ENCODE data around the gene OR6K2.
"Not testable (repeated sequence)": the region's sequence is repeated elsewhere in the genome, so short reads cannot be mapped to it uniquely, and the experiment has no call there.

OR6K2 gene

DNA sequence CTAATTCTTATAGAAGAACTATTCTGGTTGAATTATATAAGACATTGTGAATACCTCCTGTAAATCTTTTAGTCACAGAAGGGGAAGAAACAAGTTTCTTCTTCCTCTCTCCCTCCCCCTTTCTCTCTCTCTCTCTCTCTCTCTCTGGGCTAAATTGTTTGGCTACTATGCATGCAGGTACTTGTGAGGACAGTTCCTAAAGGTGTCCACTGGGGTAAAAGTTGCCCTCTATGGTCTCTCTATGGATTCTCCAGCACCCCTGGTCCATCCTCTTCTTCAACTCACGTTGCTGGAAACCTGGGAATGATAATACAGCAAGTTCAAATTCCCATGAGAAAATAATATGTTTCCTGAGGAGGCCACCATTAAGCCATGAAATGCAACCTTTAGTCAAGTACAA lies 14.3 kb upstream of the OR6K2 start:
- Histone ChIP-seq H3K36me3 (ENCODE audit: control insufficient read depth, insufficient read depth, low read length) (no peaks in the 10 kb centered on the region), H3K4me1 (ENCODE audit: control insufficient read depth, insufficient read depth, low read length) (no peaks in the 10 kb centered on the region), H3K4me3 (ENCODE audit: low read length) (no peak overlapping the region), H3K27ac (ENCODE audit: low read length) (no peak overlapping the region), H3K27me3 (ENCODE audit: control insufficient read depth, insufficient read depth, low read length) (no peaks in the 10 kb centered on the region), H3K9me3 (ENCODE audit: control insufficient read depth, insufficient read depth, low read length) (no peaks in the 10 kb centered on the region)
- no peak for DNase-seq (ENCODE audit: low read depth, low spot score)
- WGBS (ENCODE audit: insufficient coverage, insufficient read length) = no CpG with 5 or more reads among the region's 1 CpG

DNA sequence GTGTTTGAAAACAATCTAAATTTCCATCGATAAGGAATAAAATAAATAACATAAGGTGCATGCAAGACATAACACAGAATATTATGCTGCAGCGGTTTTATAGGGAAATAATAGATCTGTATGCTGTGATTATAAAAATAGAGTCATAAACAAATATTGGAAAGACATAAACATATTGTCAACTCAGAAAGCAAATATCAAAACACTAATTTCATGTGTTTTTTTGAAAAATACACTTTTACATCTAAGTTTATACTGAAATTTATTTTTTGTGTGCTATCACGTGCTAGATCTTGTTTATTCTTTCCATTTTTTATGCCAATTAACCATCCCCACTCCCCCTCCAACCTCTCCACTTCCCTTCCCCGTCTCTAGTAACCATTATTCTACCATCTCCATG lies 10.6 kb upstream of the OR6K2 start:
- no peaks in the 10 kb centered on the region for H3K27me3 ChIP-seq (ENCODE audit: control insufficient read depth, insufficient read depth, low read length)
- 100% methylated on average over 1 of the region's 4 CpGs for WGBS (ENCODE audit: insufficient coverage, insufficient read length)
- H3K9me3 ChIP-seq (ENCODE audit: control insufficient read depth, insufficient read depth, low read length) = no peaks in the 10 kb centered on the region
- no peak overlapping the region for H3K27ac ChIP-seq (ENCODE audit: low read length)
- no peaks in the 10 kb centered on the region for H3K4me1 ChIP-seq (ENCODE audit: control insufficient read depth, insufficient read depth, low read length)
- no peaks in the 10 kb centered on the region for H3K36me3 ChIP-seq (ENCODE audit: control insufficient read depth, insufficient read depth, low read length)
- H3K4me3 ChIP-seq (ENCODE audit: low read length) = no peak overlapping the region
- DNase-seq (ENCODE audit: low read depth, low spot score) = no peak

DNA sequence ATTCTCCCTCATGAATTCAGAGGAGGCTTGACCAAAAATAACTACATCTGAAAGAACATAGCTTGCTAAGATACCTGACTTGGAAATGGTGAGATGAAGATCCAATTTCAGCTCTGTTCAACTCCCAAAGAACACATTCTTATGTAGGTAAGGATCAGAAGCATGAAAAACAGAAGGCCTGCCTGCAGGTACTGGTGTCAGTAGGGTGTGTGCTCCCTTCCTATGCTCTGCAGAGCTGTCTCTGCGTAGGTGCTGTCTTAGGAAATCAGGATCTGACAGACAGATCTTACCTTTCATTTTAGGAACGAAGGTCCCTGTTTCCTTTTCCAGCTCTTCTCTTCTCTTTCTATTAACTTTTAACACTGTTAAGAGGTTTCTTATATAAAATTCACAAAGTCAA lies 5.6 kb upstream of the OR6K2 start:
- no peak overlapping the region for H3K4me3 ChIP-seq (ENCODE audit: low read length)
- H3K27me3 ChIP-seq (ENCODE audit: control insufficient read depth, insufficient read depth, low read length) = no peaks in the 10 kb centered on the region
- H3K36me3 ChIP-seq (ENCODE audit: control insufficient read depth, insufficient read depth, low read length) = no peaks in the 10 kb centered on the region
- no peaks in the 10 kb centered on the region for H3K9me3 ChIP-seq (ENCODE audit: control insufficient read depth, insufficient read depth, low read length)
- DNase-seq (ENCODE audit: low read depth, low spot score) = no peak
- WGBS (ENCODE audit: insufficient coverage, insufficient read length) = no CpG with 5 or more reads among the region's 2 CpGs
- H3K4me1 ChIP-seq (ENCODE audit: control insufficient read depth, insufficient read depth, low read length) = no peaks in the 10 kb centered on the region
- no peak overlapping the region for H3K27ac ChIP-seq (ENCODE audit: low read length)

DNA sequence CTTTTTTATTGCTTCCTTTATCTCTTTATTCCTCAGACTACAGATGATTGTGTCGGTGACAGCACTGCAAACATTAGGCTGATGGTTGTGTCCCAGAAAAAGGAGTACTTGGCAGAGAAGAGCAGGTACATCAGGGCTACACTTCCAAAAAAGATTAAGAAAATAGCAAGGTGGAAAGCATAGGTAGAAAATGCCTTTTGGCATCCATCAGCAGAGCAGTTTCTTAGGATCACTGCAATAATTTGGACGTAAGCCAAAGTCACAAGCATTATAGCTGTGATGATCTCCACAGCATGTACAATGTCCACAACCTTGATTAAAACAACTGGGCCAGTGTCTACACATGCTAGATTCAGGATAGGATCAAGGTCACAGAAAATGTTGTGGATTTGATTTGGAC lies 5.9 kb downstream of the OR6K2 start:
- no peaks in the 10 kb centered on the region for H3K36me3 ChIP-seq (ENCODE audit: control insufficient read depth, insufficient read depth, low read length)
- no peak overlapping the region for H3K27ac ChIP-seq (ENCODE audit: low read length)
- no peaks in the 10 kb centered on the region for H3K4me1 ChIP-seq (ENCODE audit: control insufficient read depth, insufficient read depth, low read length)
- H3K4me3 ChIP-seq (ENCODE audit: low read length) = no peak overlapping the region
- no peaks in the 10 kb centered on the region for H3K27me3 ChIP-seq (ENCODE audit: control insufficient read depth, insufficient read depth, low read length)
- no peak for DNase-seq (ENCODE audit: low read depth, low spot score)
- H3K9me3 ChIP-seq (ENCODE audit: control insufficient read depth, insufficient read depth, low read length) = no peaks in the 10 kb centered on the region
- WGBS (ENCODE audit: insufficient coverage, insufficient read length) = no CpG with 5 or more reads among the region's 2 CpGs

DNA sequence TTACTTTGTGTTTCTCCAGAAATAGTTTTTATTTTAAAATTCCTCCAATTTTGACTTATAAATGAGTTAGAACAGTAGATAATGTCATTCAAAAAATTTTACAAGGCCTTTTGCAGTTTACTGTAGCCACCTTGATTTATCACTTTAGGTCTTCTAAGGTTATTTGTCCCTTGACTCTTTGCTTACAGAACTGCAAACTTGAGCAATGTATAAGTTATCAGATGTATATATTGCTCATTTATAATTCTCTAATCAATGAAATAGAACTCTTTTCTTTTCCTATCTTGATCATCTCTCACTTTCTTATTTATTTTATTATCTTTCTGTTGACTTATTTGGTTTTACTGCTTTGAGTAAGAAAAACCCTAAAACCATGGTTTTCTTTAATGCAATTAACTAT lies 8.1 kb downstream of the OR6K2 start:
- no peaks in the 10 kb centered on the region for H3K36me3 ChIP-seq (ENCODE audit: control insufficient read depth, insufficient read depth, low read length)
- no peaks in the 10 kb centered on the region for H3K27me3 ChIP-seq (ENCODE audit: control insufficient read depth, insufficient read depth, low read length)
- no peaks in the 10 kb centered on the region for H3K9me3 ChIP-seq (ENCODE audit: control insufficient read depth, insufficient read depth, low read length)
- no peak for DNase-seq (ENCODE audit: low read depth, low spot score)
- no peaks in the 10 kb centered on the region for H3K4me1 ChIP-seq (ENCODE audit: control insufficient read depth, insufficient read depth, low read length)
- no peak overlapping the region for H3K4me3 ChIP-seq (ENCODE audit: low read length)
- H3K27ac ChIP-seq (ENCODE audit: low read length) = no peak overlapping the region

DNA sequence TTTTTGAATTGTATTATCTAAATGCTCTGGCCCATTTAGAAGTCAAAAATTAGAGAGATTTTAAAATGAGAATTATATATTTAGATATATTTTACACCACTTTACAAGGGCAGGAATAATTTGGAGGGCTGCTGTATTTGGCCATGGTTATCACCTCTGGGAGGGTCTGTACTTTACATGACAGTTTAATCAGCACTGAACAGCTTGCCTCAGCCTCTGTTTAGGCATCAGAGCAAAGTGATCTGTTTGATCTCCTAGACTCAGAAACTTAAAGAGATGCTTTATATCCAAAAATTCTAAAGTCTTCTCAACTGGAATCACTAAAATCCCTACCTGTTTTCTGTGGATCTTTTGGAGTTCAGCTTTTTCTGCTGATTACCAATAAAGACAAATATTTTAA lies 8.5 kb downstream of the OR6K2 start:
- Histone ChIP-seq H3K4me3 (ENCODE audit: low read length) (no peak overlapping the region), H3K9me3 (ENCODE audit: control insufficient read depth, insufficient read depth, low read length) (no peaks in the 10 kb centered on the region), H3K4me1 (ENCODE audit: control insufficient read depth, insufficient read depth, low read length) (no peaks in the 10 kb centered on the region), H3K27me3 (ENCODE audit: control insufficient read depth, insufficient read depth, low read length) (no peaks in the 10 kb centered on the region), H3K27ac (ENCODE audit: low read length) (no peak overlapping the region), H3K36me3 (ENCODE audit: control insufficient read depth, insufficient read depth, low read length) (no peaks in the 10 kb centered on the region)
- DNase-seq (ENCODE audit: low read depth, low spot score) = no peak

DNA sequence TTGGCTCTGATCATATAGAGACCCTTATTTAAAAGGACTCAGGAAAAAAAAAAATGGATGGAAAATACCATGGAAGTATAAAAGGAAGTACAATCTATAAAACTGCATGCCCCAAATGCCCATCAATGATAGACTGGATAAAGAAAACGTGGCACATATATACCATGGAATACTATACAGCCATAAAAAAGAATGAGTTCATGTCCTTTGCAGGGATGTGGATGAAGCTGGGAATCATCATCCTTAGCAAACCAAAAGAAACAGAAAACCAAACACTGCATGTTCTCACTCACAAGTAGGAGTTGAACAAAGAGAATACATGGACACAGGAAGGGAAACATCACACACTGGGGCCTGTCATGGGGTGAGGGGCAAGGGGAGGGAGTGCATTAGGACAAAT lies 9.3 kb downstream of the OR6K2 start:
- not testable (repeated sequence) for H3K36me3 ChIP-seq (ENCODE audit: control insufficient read depth, insufficient read depth, low read length); DNase-seq (ENCODE audit: low read depth, low spot score)
- WGBS (ENCODE audit: insufficient coverage, insufficient read length) = no CpG with 5 or more reads among the region's 1 CpG

DNA sequence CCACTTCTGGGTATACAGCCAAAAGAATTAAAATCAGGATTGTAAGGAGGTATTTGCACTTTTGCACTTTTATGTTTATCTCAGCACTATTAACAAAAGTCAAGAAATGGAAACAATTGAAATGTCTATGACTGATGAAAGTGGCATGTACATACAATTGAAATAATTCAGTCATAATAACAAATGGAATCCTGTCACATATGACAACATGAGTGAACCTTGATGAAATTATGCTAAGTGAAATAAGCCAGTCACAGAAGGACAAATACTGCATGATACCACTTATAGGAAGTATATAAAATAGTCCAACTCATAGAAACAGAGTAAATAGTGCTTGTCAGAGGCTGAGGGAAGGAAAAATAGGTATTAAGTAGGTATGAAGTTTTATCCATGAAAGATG lies 10.6 kb downstream of the OR6K2 start:
- Histone ChIP-seq H3K36me3 (ENCODE audit: control insufficient read depth, insufficient read depth, low read length) (no peaks in the 10 kb centered on the region), H3K27ac (ENCODE audit: low read length) (no peak overlapping the region), H3K4me3 (ENCODE audit: low read length) (no peak overlapping the region), H3K27me3 (ENCODE audit: control insufficient read depth, insufficient read depth, low read length) (no peaks in the 10 kb centered on the region), H3K4me1 (ENCODE audit: control insufficient read depth, insufficient read depth, low read length) (no peaks in the 10 kb centered on the region), H3K9me3 (ENCODE audit: control insufficient read depth, insufficient read depth, low read length) (no peaks in the 10 kb centered on the region)
- no peak for DNase-seq (ENCODE audit: low read depth, low spot score)

More for the DNA sequence above, 9.3 kb downstream of the OR6K2 start:
- not testable (repeated sequence) for H3K9me3 ChIP-seq (ENCODE audit: control insufficient read depth, insufficient read depth, low read length); H3K4me1 ChIP-seq (ENCODE audit: control insufficient read depth, insufficient read depth, low read length); H3K27me3 ChIP-seq (ENCODE audit: control insufficient read depth, insufficient read depth, low read length); H3K27ac ChIP-seq (ENCODE audit: low read length); H3K4me3 ChIP-seq (ENCODE audit: low read length)

DNA sequence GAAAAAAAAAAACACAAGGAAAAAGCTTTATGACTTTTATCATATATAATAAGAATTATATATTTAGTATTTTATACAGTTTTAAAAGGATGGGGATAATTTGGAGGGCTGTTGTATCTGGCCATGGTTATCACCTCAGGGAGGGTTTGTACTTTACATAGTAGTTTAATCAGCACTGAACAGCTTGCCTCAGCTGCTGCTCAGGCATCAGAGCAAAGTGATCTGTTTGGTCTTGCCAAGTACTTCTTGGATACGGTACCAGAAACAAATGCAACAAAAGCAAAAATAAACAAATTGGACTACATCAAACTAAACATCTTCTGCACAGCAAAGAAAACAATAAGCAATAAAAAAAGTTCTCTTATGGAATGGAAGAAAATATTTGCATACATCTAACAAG lies 11.3 kb downstream of the OR6K2 start:
- WGBS (ENCODE audit: insufficient coverage, insufficient read length) = no CpG with 5 or more reads among the region's 1 CpG

DNA sequence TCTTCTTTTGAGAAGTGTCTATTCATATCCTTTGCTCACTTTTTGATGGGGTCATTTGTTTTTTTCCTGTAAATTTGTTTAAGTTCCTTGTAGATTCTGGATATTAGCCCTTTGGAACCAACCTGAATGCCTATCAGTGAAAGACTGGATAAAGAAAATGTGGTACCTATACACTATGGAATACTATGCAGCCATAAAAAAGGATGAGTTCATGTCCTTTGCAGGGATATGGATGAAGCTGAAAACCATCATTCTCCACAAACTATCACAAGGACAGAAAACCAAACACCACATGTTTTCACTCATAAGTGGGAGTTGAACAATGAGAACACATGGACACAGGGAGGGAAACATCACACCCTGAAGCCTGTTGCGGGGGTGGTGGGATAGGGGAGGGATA lies 12.1 kb downstream of the OR6K2 start:
- H3K9me3 ChIP-seq (ENCODE audit: control insufficient read depth, insufficient read depth, low read length); H3K4me3 ChIP-seq (ENCODE audit: low read length); H3K27ac ChIP-seq (ENCODE audit: low read length); H3K4me1 ChIP-seq (ENCODE audit: control insufficient read depth, insufficient read depth, low read length); H3K27me3 ChIP-seq (ENCODE audit: control insufficient read depth, insufficient read depth, low read length); DNase-seq (ENCODE audit: low read depth, low spot score); H3K36me3 ChIP-seq (ENCODE audit: control insufficient read depth, insufficient read depth, low read length): not testable (repeated sequence)
- WGBS (ENCODE audit: insufficient coverage, insufficient read length) = no CpG with 5 or more reads among the region's 1 CpG

More for the DNA sequence above, 11.3 kb downstream of the OR6K2 start:
- no peak for DNase-seq (ENCODE audit: low read depth, low spot score)
- no peaks in the 10 kb centered on the region for H3K4me1 ChIP-seq (ENCODE audit: control insufficient read depth, insufficient read depth, low read length)
- no peak overlapping the region for H3K4me3 ChIP-seq (ENCODE audit: low read length)
- no peak overlapping the region for H3K27ac ChIP-seq (ENCODE audit: low read length)
- H3K9me3 ChIP-seq (ENCODE audit: control insufficient read depth, insufficient read depth, low read length) = no peaks in the 10 kb centered on the region
- no peaks in the 10 kb centered on the region for H3K27me3 ChIP-seq (ENCODE audit: control insufficient read depth, insufficient read depth, low read length)
- no peaks in the 10 kb centered on the region for H3K36me3 ChIP-seq (ENCODE audit: control insufficient read depth, insufficient read depth, low read length)

DNA sequence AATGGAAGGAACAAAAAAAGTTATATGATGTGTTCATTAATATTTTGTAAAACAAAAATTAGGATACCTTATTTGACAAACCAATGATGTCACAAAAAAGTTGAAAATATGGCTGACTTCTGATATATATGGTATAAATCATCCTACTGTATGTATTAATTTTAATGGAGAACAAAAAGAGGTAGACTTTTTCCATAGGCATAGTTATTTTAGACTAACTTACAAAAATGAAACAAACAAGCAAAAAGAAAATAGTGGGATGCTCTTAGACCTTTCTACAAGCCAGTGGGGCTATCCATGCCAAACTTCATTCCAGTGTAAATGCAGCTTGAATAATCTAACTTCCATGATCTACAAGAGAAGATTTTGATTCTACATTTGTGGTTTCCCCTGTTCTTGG lies 13.4 kb downstream of the OR6K2 start:
- no peaks in the 10 kb centered on the region for H3K9me3 ChIP-seq (ENCODE audit: control insufficient read depth, insufficient read depth, low read length)
- no peaks in the 10 kb centered on the region for H3K36me3 ChIP-seq (ENCODE audit: control insufficient read depth, insufficient read depth, low read length)
- no peak for DNase-seq (ENCODE audit: low read depth, low spot score)
- H3K27me3 ChIP-seq (ENCODE audit: control insufficient read depth, insufficient read depth, low read length) = no peaks in the 10 kb centered on the region
- no peak overlapping the region for H3K4me3 ChIP-seq (ENCODE audit: low read length)
- no peaks in the 10 kb centered on the region for H3K4me1 ChIP-seq (ENCODE audit: control insufficient read depth, insufficient read depth, low read length)
- no peak overlapping the region for H3K27ac ChIP-seq (ENCODE audit: low read length)
